OCI-LY3 (cell line): ENCODE measurements around the gene MRPL52.

Experiments
- CTCF ChIP-seq: fragments of 200-600, 300-600 bp; sonication (generic); IDR thresholded peaks from 2 replicates; pipeline ENCODE4 v1.5.1; 2014; ENCODE audit warnings: antibody characterized with exemption, low read length, low read depth
- EZH2phosphoT487 ChIP-seq: fragments of 200-600 bp; shearing (Covaris generic); IDR thresholded peaks from 2 replicates; pipeline ENCODE4 v1.6.1; 2018; ENCODE audit warnings: antibody characterized with exemption, mixed run types, low read depth

DNA sequence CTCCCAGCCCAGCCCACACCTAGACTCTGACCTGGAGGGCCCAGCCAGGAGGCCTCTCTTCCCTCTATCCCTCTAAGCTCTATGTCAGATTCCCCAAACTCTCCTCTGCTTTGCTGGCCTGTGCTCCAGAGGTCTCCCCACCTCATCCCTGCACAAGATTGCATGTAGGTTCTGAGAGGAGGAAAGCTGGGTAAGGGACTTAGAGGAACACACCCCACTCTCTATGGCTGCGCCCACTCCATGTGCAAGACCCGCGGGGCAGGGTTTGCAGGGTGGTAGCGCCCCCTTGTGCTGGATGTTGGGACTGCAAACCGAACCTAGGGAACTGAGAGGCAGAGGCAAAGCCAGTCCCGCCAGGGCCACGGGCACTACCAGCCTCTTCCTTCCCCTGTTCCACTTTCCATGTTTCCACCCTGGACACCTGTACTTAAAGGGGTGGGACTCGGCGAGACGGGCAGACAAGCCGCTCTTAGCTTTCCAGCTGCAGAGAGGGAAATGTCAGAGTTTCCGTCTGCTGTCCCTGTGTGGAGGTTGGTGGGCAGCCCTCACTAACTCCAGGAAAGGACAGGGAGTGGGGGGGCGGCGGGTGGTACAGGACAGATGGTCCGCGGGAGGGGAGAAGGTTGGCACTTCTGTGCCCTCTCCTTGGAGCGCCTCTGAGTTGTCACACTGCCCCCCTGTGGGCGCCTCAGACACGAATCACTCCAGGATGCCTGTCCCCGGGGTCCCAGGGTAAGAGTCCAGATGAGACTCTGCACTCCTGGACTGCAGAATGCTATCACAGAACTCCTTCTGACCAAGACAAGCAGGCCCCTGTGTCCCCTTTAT lies 23.5 kb downstream of the MRPL52 start:
- TF ChIP-seq CTCF (peak; percentile 82), EZH2phosphoT487 (no peak)
